Body of pancreas (tissue), 4 donors: Measurements from ENCODE around the gene C5orf63. TPM values are rescaled to one million over a fixed set of nuclear protein-coding genes. Genes with fewer than 3 reads are reported as not detected.
"Not testable (repeated sequence)": the region's sequence is repeated elsewhere in the genome, so short reads cannot be mapped to it uniquely, and the experiment has no call there.

ENCODE experiments used
- ATAC-seq: fragments of 150-250 bp; one replicate; pipeline ENCODE4 v1.9.1; 2016
- DNase-seq, 4 donors: peaks; one replicate each; pipeline ENCODE4 v3.0.0-alpha.2; 2019
- H3K27ac ChIP-seq, 4 donors: fragments of 200-600 bp; sonication (generic); 1 replicate in 3 of 4; 2 replicates in 1 of 4; pipeline versions ENCODE4 v1.5.1 to v1.6.1; 2016 to 2019; ENCODE audit warnings: mild to moderate bottlenecking in 1 of 4, mixed read lengths in 1 of 4, moderate library complexity in 1 of 4
- H3K27me3 ChIP-seq, 2 donors: fragments of 200-600 bp; sonication (generic); one replicate each; pipeline ENCODE4 v1.6.0; 2016; ENCODE audit warnings: mild to moderate bottlenecking in 1 of 2
- H3K36me3 ChIP-seq, 2 donors: fragments of 200-600 bp; sonication (generic); replicated peaks in 1 of 2; 2 replicates each; pipeline ENCODE4 v1.5.1; 2016; ENCODE audit warnings: low read depth in 2 of 2; ENCODE audit not compliant: insufficient read depth in 1 of 2
- H3K4me1 ChIP-seq: fragments of 200-600 bp; sonication (generic); one replicate; pipeline ENCODE4 v1.6.0; 2016
- H3K4me3 ChIP-seq, 2 donors: fragments of 200-600 bp; sonication (generic); 1 replicate in 1 of 2; 2 replicates in 1 of 2; pipeline ENCODE4 v1.5.1; 2016 to 2019
- H3K9me3 ChIP-seq, 3 donors: fragments of 200-600 bp; sonication (generic); 1 replicate in 2 of 3; 2 replicates in 1 of 3; pipeline ENCODE4 v1.5.1; 2016
- POLR2A ChIP-seq, 3 donors: fragments of 450-650 bp; IDR thresholded peaks; one replicate each; pipeline ENCODE4 v1.6.1; 2016; ENCODE audit warnings: antibody characterized with exemption in 3 of 3, mild to moderate bottlenecking in 2 of 3
- WGBS, 2 donors: methylation state at CpG; one replicate each; pipeline ENCODE4 v1.1.5; 2017; 5-methylcytosine and 5-hydroxymethylcytosine counted together
- intact Hi-C: fragments of 100-400 bp; cut with DNase I; formaldehyde crosslinking; loops from one replicate; pipeline ENCODE4 v1.15.1; 2023
- total RNA-seq, 2 donors: library from RNA; depleted of rRNA; stranded (reverse); fragments of >200 nt; gene quantifications; one replicate each; pipeline ENCODE4 v1.1.0, GENCODE V29; 2016
- TF ChIP-seq, protein P1 (sequence below), 7 experiments: fragments of 450-650 bp in 4 of 7; fragments of 200-600 bp in 3 of 7; sonication (generic) in 3 of 7; IDR thresholded peaks; one replicate each; pipeline ENCODE4 v1.5.1; 2016 to 2019; ENCODE audit warnings: antibody characterized with exemption in 7 of 7

The C5orf63 gene
- total RNA-seq, 2 donors from 2014 or later, result 0.99 to 3.9 TPM

DNA sequence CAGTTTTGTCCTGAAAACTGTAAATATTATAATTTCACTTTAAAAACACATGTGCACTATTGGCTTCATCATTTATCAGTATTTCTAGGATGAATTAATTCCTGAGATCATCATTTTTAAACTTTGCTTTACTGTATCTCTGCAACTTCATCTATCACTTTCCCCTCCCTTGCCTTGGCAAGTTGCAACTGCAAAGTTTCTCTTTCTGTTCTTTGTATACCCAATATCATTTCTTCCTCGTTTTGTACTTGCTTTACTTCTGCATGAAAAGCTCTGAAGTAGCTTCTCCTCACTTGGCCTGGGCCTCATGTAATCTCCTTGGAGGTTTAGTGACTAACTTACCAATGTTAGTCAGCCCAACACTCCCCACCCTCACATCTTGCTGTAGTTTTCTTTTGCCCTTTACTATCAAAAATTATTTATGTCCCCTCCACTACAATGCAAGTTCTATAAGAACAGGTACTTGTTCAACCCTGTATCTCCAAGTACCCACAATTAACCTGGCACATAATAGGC lies 12.8 kb downstream of the C5orf63 start:
- ATAC-seq (no peak), DNase-seq (no peak)
- TF ChIP-seq POLR2A (IDR thresholded peaks at IDR 0.05), result no peak
- TF ChIP-seq, protein P1, sequence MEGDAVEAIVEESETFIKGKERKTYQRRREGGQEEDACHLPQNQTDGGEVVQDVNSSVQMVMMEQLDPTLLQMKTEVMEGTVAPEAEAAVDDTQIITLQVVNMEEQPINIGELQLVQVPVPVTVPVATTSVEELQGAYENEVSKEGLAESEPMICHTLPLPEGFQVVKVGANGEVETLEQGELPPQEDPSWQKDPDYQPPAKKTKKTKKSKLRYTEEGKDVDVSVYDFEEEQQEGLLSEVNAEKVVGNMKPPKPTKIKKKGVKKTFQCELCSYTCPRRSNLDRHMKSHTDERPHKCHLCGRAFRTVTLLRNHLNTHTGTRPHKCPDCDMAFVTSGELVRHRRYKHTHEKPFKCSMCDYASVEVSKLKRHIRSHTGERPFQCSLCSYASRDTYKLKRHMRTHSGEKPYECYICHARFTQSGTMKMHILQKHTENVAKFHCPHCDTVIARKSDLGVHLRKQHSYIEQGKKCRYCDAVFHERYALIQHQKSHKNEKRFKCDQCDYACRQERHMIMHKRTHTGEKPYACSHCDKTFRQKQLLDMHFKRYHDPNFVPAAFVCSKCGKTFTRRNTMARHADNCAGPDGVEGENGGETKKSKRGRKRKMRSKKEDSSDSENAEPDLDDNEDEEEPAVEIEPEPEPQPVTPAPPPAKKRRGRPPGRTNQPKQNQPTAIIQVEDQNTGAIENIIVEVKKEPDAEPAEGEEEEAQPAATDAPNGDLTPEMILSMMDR (IDR thresholded peaks at IDR 0.05), result no peak
- no peaks in the 10 kb centered on the region for H3K9me3 ChIP-seq
- H3K36me3 ChIP-seq, result peaks cover 0 to 2% of the 10 kb centered on the region in 2 donors
- H3K4me1 ChIP-seq, result no peaks in the 10 kb centered on the region
- no peaks in the 10 kb centered on the region for H3K27me3 ChIP-seq
- H3K4me3 ChIP-seq, result no peak overlapping the region
- intact Hi-C loops, result no loop called here
- H3K27ac ChIP-seq, result no peak overlapping the region
- WGBS, 2 donors, result 32 to 46% methylated on average over 1 of the region's 1 CpG

DNA sequence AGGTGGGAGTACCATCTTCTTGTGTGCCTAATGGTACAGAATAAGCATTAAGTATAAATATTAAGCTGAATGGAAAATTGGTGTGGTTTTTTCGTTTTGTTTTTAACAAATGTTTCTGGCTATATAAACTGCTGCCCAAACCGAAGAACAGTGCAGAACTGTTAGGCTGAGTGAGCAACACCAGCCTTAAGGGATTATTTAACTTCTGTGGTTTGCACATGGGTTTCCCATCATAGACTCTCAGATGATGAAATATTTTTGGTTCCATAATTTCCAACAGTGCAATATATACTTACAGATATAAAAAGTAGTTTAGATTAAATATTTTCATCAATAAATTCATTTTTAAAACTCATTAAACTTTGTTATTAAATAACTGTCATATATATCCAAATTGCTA lies 16.4 kb downstream of the C5orf63 start:
- Histone ChIP-seq H3K4me3 (no peak overlapping the region), H3K27me3 (no peaks in the 10 kb centered on the region), H3K9me3 (no peaks in the 10 kb centered on the region), H3K4me1 (no peaks in the 10 kb centered on the region), H3K27ac (no peak overlapping the region), H3K36me3 (peaks cover 0 to 2% of the 10 kb centered on the region in 2 donors)
- 56 to 83% methylated on average over 2 of the region's 2 CpGs for WGBS, 2 donors
- TF ChIP-seq, protein P1 (IDR thresholded peaks at IDR 0.05), result no peak
- no peak for TF ChIP-seq POLR2A (IDR thresholded peaks at IDR 0.05)
- ATAC-seq (no peak), DNase-seq (no peak)
- intact Hi-C loops, result no loop called here

DNA sequence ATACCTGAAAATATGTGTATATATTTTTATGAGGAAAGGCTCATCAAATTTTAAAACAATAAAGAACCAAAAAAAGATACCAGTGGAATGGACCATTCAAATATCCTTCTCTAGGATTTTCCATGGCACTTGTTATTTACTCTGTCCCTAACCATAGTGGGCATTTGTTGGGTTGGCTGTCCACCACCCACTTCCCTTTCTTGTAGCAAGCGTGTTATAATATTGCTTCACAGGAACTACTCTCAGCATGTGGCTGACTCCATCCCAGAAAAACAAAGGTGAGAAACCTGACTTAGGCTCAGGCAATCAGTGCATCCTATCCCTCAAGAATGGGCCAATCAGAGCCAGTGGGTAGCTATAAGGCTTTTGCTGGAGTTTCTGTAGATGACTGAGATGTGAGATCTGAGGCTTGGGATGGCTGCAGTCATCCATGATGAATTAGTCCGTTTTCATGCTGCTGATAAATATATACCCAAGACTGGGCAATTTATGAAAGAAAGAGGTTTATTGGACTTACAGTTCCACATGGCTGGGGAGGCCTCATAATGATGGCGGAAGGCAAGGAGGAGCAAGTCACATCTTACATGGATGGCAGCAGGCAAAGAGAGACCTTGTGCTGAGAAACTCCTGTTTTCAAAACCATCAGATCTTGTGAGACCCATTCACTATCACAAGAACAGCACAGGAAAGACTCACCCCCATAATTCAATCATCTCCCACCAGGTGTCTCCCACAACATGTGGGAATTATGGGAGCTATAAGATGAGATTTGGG lies 17.2 kb downstream of the C5orf63 start:
- intact Hi-C loops, result no loop called here
- no peak for ATAC-seq
- Histone ChIP-seq H3K27me3 (no peaks in the 10 kb centered on the region), H3K4me1 (no peaks in the 10 kb centered on the region), H3K4me3 (no peak overlapping the region), H3K36me3 (peaks cover 0 to 2% of the 10 kb centered on the region in 2 donors), H3K27ac (no peak overlapping the region), H3K9me3 (no peaks in the 10 kb centered on the region)
- 88 to 93% methylated on average over 3 of the region's 3 CpGs for WGBS, 2 donors
- TF ChIP-seq, protein P1 (IDR thresholded peaks at IDR 0.05), result no peak
- no peak for TF ChIP-seq POLR2A (IDR thresholded peaks at IDR 0.05)
- no peak for DNase-seq

DNA sequence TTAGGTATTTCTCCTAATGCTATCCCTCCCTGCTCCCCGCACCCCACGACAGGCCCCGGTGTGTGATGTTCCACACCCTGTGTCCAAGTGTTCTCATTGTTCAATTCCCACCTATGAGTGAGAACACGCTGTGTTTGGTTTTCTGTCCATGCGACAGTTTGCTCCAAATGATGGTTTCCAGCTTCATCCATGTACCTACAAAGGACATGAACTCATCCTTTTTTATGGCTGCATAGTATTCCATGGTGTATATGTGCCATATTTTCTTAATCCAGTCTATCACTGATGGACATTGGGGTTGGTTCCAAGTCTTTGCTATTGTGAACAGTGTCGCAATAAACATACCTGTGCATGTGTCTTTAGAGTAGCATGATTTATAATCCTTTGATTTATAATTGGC lies 19.8 kb downstream of the C5orf63 start:
- ATAC-seq, H3K27ac ChIP-seq, H3K4me1 ChIP-seq, H3K9me3 ChIP-seq, H3K36me3 ChIP-seq, DNase-seq, intact Hi-C loops, H3K27me3 ChIP-seq, H3K4me3 ChIP-seq: not testable (repeated sequence)
- WGBS, 2 donors, result 100% methylated on average over 6 of the region's 6 CpGs

- no peaks in the 10 kb centered on the region for H3K4me1 ChIP-seq
- H3K36me3 ChIP-seq, result peaks cover 0 to 2% of the 10 kb centered on the region in 2 donors
- intact Hi-C loops, result no loop called here
- no peak for DNase-seq
- TF ChIP-seq, protein P1 (IDR thresholded peaks at IDR 0.05), result no peak
- TF ChIP-seq POLR2A (IDR thresholded peaks at IDR 0.05), result no peak
- WGBS, 2 donors, result 85 to 91% methylated on average over 3 of the region's 3 CpGs
- H3K9me3 ChIP-seq, result no peaks in the 10 kb centered on the region
- no peak overlapping the region for H3K4me3 ChIP-seq
- no peaks in the 10 kb centered on the region for H3K27me3 ChIP-seq
- H3K27ac ChIP-seq, result no peak overlapping the region
- no peak for ATAC-seq
Observed at GRCh38 chr5:127053049-127053448, 20.3 kb downstream of the C5orf63 start.
